GM18870 (cell line): Measurements from ENCODE around the gene MED4.
A peak's percentile ranks its signal among the peaks of the same experiment; 100 is the strongest.

Experiments
- ATAC-seq: cut with Tn5 transposase; IDR thresholded peaks from one replicate; pipeline ENCODE4 v1.9.1; 2021; ENCODE audit warnings: moderate library complexity; ENCODE audit not compliant: unreplicated experiment

MED4 gene

GRCh38 chr13:48038761-48039160, 56.1 kb downstream of the MED4 start:
- no peak for ATAC-seq

DNA sequence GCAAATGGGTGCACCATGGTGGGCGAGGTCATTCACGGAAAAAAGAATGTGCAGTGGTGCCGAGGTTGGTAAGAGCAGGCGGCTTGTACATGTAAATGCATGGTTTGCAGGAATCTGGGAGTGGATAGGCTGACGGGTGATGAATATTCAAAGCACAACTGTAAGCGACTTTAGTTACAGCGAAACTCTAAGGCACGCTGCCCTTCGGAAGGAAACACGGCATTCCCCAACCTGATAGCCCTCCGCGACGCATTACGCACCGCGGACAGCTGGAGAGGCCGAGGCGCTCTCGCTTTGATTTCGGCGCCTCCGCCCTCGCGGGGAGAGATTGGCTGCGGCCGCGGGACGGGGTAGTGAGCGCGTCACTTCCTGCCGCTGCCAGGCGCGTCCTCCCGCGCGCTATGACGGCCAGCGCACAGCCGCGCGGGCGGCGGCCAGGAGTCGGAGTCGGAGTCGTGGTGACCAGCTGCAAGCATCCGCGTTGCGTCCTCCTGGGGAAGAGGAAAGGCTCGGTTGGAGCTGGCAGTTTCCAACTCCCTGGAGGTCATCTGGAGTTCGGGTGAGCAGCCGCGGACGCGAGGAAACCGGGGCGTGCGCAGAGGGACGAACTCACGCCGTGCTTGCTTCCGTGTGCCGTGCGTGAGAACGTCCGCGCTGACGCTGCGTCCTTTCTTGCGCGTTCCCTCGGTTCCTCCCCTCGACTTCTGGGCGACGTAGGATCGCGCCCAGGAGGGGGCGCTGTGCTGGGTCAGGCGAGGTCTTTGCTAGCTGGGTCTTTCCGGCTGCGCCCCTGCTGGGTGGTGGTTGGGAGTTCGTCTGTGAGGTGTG, 57.3 kb downstream of the MED4 start, which contains the start of gene NUDT15:
NUDT15 (plus strand) TSS at position 381 of the 828 bp plus-strand sequence; CDS start at position 402, 21 bp downstream.
- ATAC-seq, result peak; percentile 81

DNA sequence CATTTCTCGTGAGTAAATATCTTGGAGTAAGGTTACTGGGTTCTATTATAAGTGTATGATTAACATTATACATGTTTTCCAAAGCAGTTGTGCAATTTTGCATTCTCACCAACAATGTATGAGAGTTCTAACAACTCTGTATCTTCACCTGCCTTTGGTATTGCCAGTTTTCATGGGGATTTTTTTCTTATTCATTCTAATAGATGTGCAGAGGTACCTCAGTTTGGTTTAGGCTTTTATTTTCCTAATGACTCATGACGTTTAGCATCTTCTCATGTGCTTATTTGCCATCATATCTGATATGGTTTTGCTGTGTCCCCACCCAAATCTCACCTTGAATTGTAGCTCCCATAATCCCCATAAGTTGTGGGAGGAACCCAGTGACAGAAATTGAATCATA, 65.0 kb downstream of the MED4 start:
- ATAC-seq, result no peak

DNA sequence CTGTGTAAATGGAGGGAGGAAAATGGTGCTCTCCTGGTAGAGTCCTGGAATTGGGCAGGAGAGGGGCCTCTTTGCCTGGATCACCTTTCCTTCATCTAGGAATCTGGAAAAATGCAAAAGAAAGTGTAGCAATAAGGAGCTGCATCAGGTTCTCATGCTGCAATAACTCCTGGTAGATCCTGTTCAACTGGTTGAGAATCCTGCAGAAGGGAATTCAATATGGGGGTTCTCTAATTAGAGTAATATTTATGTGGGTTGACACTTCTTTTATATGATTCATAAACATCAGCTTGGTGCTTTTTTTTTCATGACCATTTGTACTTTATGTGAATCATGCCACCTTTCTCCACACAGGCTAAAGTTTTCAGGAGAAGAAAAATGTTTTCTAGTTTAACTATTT, 66.8 kb downstream of the MED4 start:
- no peak for ATAC-seq
